Hepatocyte (in vitro differentiated cells): Measurements from ENCODE around the gene EYS. TPM values are rescaled to one million over a fixed set of nuclear protein-coding genes. Genes with fewer than 3 reads are reported as not detected.

ENCODE experiments used
- DNase-seq: peaks from one replicate; pipeline ENCODE4 v3.0.0-alpha.2; 2016; ENCODE audit warnings: low spot score
- H2AFZ ChIP-seq: fragments of 200-600 bp; sonication (generic); 2 replicates; pipeline ENCODE4 v1.6.0; 2016; ENCODE audit warnings: antibody characterized with exemption, mild to moderate bottlenecking
- H3K27ac ChIP-seq: fragments of 200-600 bp; sonication (generic); 2 replicates; pipeline ENCODE4 v1.5.1; 2016; ENCODE audit warnings: mild to moderate bottlenecking
- H3K27me3 ChIP-seq: fragments of 200-600 bp; sonication (generic); 2 replicates; pipeline ENCODE4 v1.6.1; 2016
- H3K36me3 ChIP-seq: fragments of 200-600 bp; sonication (generic); replicated peaks from 2 replicates; pipeline ENCODE4 v1.5.1; 2016; ENCODE audit warnings: low read depth; ENCODE audit not compliant: insufficient read depth
- H3K4me1 ChIP-seq: fragments of 200-600 bp; sonication (generic); 2 replicates; pipeline ENCODE4 v1.5.1; 2016; ENCODE audit warnings: mild to moderate bottlenecking, moderate library complexity; ENCODE audit not compliant: insufficient read depth
- H3K4me2 ChIP-seq: fragments of 200-600 bp; sonication (generic); 2 replicates; pipeline ENCODE4 v1.6.0; 2016
- H3K4me3 ChIP-seq: fragments of 200-600 bp; sonication (generic); 2 replicates; pipeline ENCODE4 v1.5.1; 2016; ENCODE audit warnings: mild to moderate bottlenecking
- H3K79me2 ChIP-seq: fragments of 200-600 bp; sonication (generic); 2 replicates; pipeline ENCODE4 v1.6.0; 2017; ENCODE audit warnings: mild to moderate bottlenecking
- H3K9me2 ChIP-seq: fragments of 200-600 bp; sonication (generic); replicated peaks from 2 replicates; pipeline ENCODE4 v1.6.0; 2017; ENCODE audit warnings: mild to moderate bottlenecking; ENCODE audit not compliant: insufficient read depth
- H3K9me3 ChIP-seq: fragments of 200-600 bp; sonication (generic); 2 replicates; pipeline ENCODE4 v1.5.1; 2016; ENCODE audit warnings: low read depth, mild to moderate bottlenecking
- H4K20me1 ChIP-seq: fragments of 200-600 bp; sonication (generic); 2 replicates; pipeline ENCODE4 v1.6.0; 2016; ENCODE audit warnings: mild to moderate bottlenecking; ENCODE audit not compliant: insufficient read depth, poor library complexity, severe bottlenecking
- CTCF ChIP-seq: fragments of 200-600 bp; sonication (generic); IDR thresholded peaks from 2 replicates; pipeline ENCODE4 v1.5.1; 2016; ENCODE audit warnings: antibody characterized with exemption, mild to moderate bottlenecking; ENCODE audit not compliant: poor library complexity
- EZH2 ChIP-seq: fragments of 200-600 bp; sonication (generic); IDR thresholded peaks from 2 replicates; pipeline ENCODE4 v1.6.1; 2016; ENCODE audit warnings: antibody characterized with exemption, mild to moderate bottlenecking, borderline replicate concordance
- EZH2phosphoT487 ChIP-seq: fragments of 200-600 bp; sonication (generic); IDR thresholded peaks from one replicate; pipeline ENCODE4 v1.6.1; 2018; ENCODE audit warnings: antibody characterized with exemption, mild to moderate bottlenecking, low read depth, moderate library complexity; ENCODE audit not compliant: unreplicated experiment, severe bottlenecking
- WGBS: methylation state at CpG from one replicate; pipeline ENCODE4 v1.1.6; 2016; ENCODE audit warnings: low lambda C conversion rate; ENCODE audit errors: missing lambda C conversion rate; 5-methylcytosine and 5-hydroxymethylcytosine counted together
- polyA plus RNA-seq: library from polyadenylated mRNA; unstranded; fragments of >200 nt; fragmentation: Nextera tagmentation; extraction: Ambion mirVana; gene quantifications from 2 replicates; pipeline ENCODE4 v1.2.1, GENCODE V29; 2016
- total RNA-seq: library from RNA; depleted of rRNA; stranded (reverse); fragments of >200 nt; gene quantifications from 2 replicates; pipeline ENCODE4 v1.2.3, GENCODE V29; 2014

Gene EYS
- total and polyA plus RNA-seq, 2 experiments from 2014 or later, result 0.57 to 0.68 TPM

- Histone ChIP-seq H3K4me2 (no peak overlapping the region), H3K9me3 (no peaks in the 10 kb centered on the region), H2AFZ (no peak overlapping the region), H3K27me3 (no peaks in the 10 kb centered on the region), H3K79me2 (peaks cover 6% of the 10 kb centered on the region), H3K27ac (no peak overlapping the region), H3K9me2 (no peaks in the 10 kb centered on the region), H4K20me1 (no peaks in the 10 kb centered on the region), H3K4me1 (peaks cover 5% of the 10 kb centered on the region), H3K36me3 (no peaks in the 10 kb centered on the region), H3K4me3 (no peak overlapping the region)
- no peak for TF ChIP-seq EZH2phosphoT487
- no peak for TF ChIP-seq CTCF
- no peak for TF ChIP-seq EZH2
- no peak for DNase-seq
- WGBS, result 100% methylated on average over 1 of the region's 1 CpG
Observed at GRCh38 chr6:63708631-63709030, 1998.4 kb downstream of the EYS start.

- TF ChIP-seq EZH2phosphoT487 (no peak), CTCF (no peak), EZH2 (no peak)
- Histone ChIP-seq H3K4me2 (no peak overlapping the region), H2AFZ (no peak overlapping the region), H3K4me1 (peaks cover 5% of the 10 kb centered on the region), H3K9me3 (no peaks in the 10 kb centered on the region), H3K27me3 (no peaks in the 10 kb centered on the region), H3K4me3 (no peak overlapping the region), H3K27ac (no peak overlapping the region), H4K20me1 (no peaks in the 10 kb centered on the region), H3K79me2 (peaks cover 4% of the 10 kb centered on the region), H3K36me3 (peaks cover 4% of the 10 kb centered on the region), H3K9me2 (no peaks in the 10 kb centered on the region)
- WGBS, result 90% methylated on average over 2 of the region's 2 CpGs
- DNase-seq, result no peak
Observed at GRCh38 chr6:63706630-63707029, 2000.4 kb downstream of the EYS start.

- Histone ChIP-seq H3K9me3 (no peaks in the 10 kb centered on the region), H2AFZ (no peak overlapping the region), H3K79me2 (peaks cover 7% of the 10 kb centered on the region), H4K20me1 (no peaks in the 10 kb centered on the region), H3K4me3 (no peak overlapping the region), H3K27me3 (no peaks in the 10 kb centered on the region), H3K9me2 (no peaks in the 10 kb centered on the region), H3K4me1 (peaks cover 5% of the 10 kb centered on the region), H3K27ac (no peak overlapping the region), H3K36me3 (peaks cover 13% of the 10 kb centered on the region), H3K4me2 (no peak overlapping the region)
- TF ChIP-seq CTCF, result no peak
- TF ChIP-seq EZH2phosphoT487, result no peak
- TF ChIP-seq EZH2, result no peak
- 86% methylated on average over 2 of the region's 2 CpGs for WGBS
- no peak for DNase-seq
Observed at GRCh38 chr6:63705707-63706106, 2001.3 kb downstream of the EYS start.

GRCh38 chr6:63690221-63690620 lies 2016.8 kb downstream of the EYS start:
- Histone ChIP-seq H4K20me1 (no peaks in the 10 kb centered on the region), H3K79me2 (peaks cover 51% of the 10 kb centered on the region), H3K36me3 (peaks cover 4% of the 10 kb centered on the region), H3K9me3 (no peaks in the 10 kb centered on the region), H3K4me3 (no peak overlapping the region), H3K9me2 (no peaks in the 10 kb centered on the region), H2AFZ (no peak overlapping the region), H3K4me2 (no peak overlapping the region), H3K27me3 (no peaks in the 10 kb centered on the region), H3K4me1 (no peaks in the 10 kb centered on the region), H3K27ac (no peak overlapping the region)
- TF ChIP-seq EZH2phosphoT487 (no peak), EZH2 (no peak), CTCF (no peak)
- no peak for DNase-seq
